Bronchial epithelial cell (primary cell): ENCODE data around the gene MYH14. TPM values are rescaled to one million over a fixed set of nuclear protein-coding genes. Genes with fewer than 3 reads are reported as not detected.

Source experiments
- DNase-seq: peaks from one replicate; pipeline ENCODE4 v3.0.0-alpha.2; 2010; ENCODE audit warnings: low read depth
- FAIRE-seq: peaks from 2 replicates; lab custom pipeline; 2011; peaks lifted over from hg19 to GRCh38; lab: Jason Lieb, UNC
- H3K27me3 ChIP-seq: 2 replicates; pipeline ENCODE4 v1.5.1; 2011; ENCODE audit warnings: low read length; ENCODE audit not compliant: control insufficient read depth, insufficient read depth
- H3K36me3 ChIP-seq: 2 replicates; pipeline ENCODE4 v1.5.1; 2011; ENCODE audit warnings: low read length; ENCODE audit not compliant: control insufficient read depth, insufficient read depth
- H3K4me3 ChIP-seq: 2 replicates; pipeline ENCODE4 v1.5.1; 2011; ENCODE audit warnings: mild to moderate bottlenecking, low read depth, low read length, control low read depth
- CTCF ChIP-seq: IDR thresholded peaks from 2 replicates; pipeline ENCODE4 v1.5.1; 2011; ENCODE audit warnings: mild to moderate bottlenecking, moderate library complexity, low read length, control low read depth, inconsistent platforms; ENCODE audit not compliant: insufficient read depth, severe bottlenecking
- total RNA-seq: library from RNA; depleted of rRNA; stranded (reverse); fragments of >200 nt; gene quantifications from 2 replicates; pipeline ENCODE4 v1.2.1, GENCODE V29; 2014

Gene MYH14
- total RNA-seq, 1 donor from 2014 or later, result 6.8 TPM

GRCh38 chr19:50300051-50300450 lies 96.6 kb downstream of the MYH14 start:
- H3K4me3 ChIP-seq, result no peak overlapping the region
- no peaks in the 10 kb centered on the region for H3K27me3 ChIP-seq
- DNase-seq (no peak), FAIRE-seq (no peak)
- TF ChIP-seq CTCF, result no peak
- no peaks in the 10 kb centered on the region for H3K36me3 ChIP-seq

GRCh38 chr19:50300814-50301606 lies 97.6 kb downstream of the MYH14 start:
- DNase-seq (peak; percentile 77), FAIRE-seq (no peak)
- no peaks in the 10 kb centered on the region for H3K27me3 ChIP-seq
- TF ChIP-seq CTCF, result no peak
- no peak overlapping the region for H3K4me3 ChIP-seq
- no peaks in the 10 kb centered on the region for H3K36me3 ChIP-seq

GRCh38 chr19:50301607-50301971 lies 98.2 kb downstream of the MYH14 start:
- Histone ChIP-seq H3K36me3 (no peaks in the 10 kb centered on the region), H3K27me3 (no peaks in the 10 kb centered on the region), H3K4me3 (no peak overlapping the region)
- FAIRE-seq (no peak), DNase-seq (no peak)
- no peak for TF ChIP-seq CTCF

GRCh38 chr19:50303558-50303957 lies 100.1 kb downstream of the MYH14 start:
- H3K36me3 ChIP-seq, result no peaks in the 10 kb centered on the region
- H3K27me3 ChIP-seq, result no peaks in the 10 kb centered on the region
- no peak overlapping the region for H3K4me3 ChIP-seq
- no peak for TF ChIP-seq CTCF
- FAIRE-seq (no peak), DNase-seq (no peak)

- H3K4me3 ChIP-seq, result no peak overlapping the region
- DNase-seq (no peak), FAIRE-seq (no peak)
- peaks cover 10% of the 10 kb centered on the region for H3K27me3 ChIP-seq
- TF ChIP-seq CTCF, result no peak
- H3K36me3 ChIP-seq, result no peaks in the 10 kb centered on the region
Measured at GRCh38 chr19:50308991-50309390, 105.6 kb downstream of the MYH14 start.
